CD14-positive monocyte (primary cell): ENCODE results near the gene LGI4. TPM values are rescaled to one million over a fixed set of nuclear protein-coding genes. Genes with fewer than 3 reads are reported as not detected.

Source experiments
- DNase-seq, 3 donors: peaks; one replicate each; pipeline ENCODE4 v3.0.0-alpha.2; 2011 to 2022
- H2AFZ ChIP-seq: 2 replicates; pipeline ENCODE4 v1.6.0; 2012; ENCODE audit warnings: mild to moderate bottlenecking, low read depth, low read length, inconsistent platforms; ENCODE audit not compliant: insufficient read depth, poor library complexity, severe bottlenecking
- H3K27ac ChIP-seq, 2 donors: 1 replicate in 1 of 2; 2 replicates in 1 of 2; pipeline ENCODE4 v1.5.1; 2012 to 2013; ENCODE audit warnings: low read length in 2 of 2, control low read depth in 1 of 2, inconsistent platforms in 1 of 2, low read depth in 1 of 2, mild to moderate bottlenecking in 1 of 2
- H3K27me3 ChIP-seq, 2 donors: one replicate each; pipeline versions ENCODE4 v1.6.0 to v1.6.1; 2011 to 2013; ENCODE audit warnings: low read length in 2 of 2; ENCODE audit not compliant: control insufficient read depth in 2 of 2, insufficient read depth in 2 of 2
- H3K36me3 ChIP-seq, 2 donors: replicated peaks in 1 of 2; 1 replicate in 1 of 2; 2 replicates in 1 of 2; pipeline versions ENCODE4 v1.5.1 to v1.6.1; 2012 to 2013; ENCODE audit warnings: low read length in 2 of 2, control low read depth in 1 of 2, inconsistent platforms in 1 of 2, mild to moderate bottlenecking in 1 of 2; ENCODE audit not compliant: insufficient read depth in 2 of 2, control insufficient read depth in 1 of 2
- H3K4me1 ChIP-seq, 2 donors: 1 replicate in 1 of 2; 2 replicates in 1 of 2; pipeline versions ENCODE4 v1.5.1 to v1.6.1; 2012 to 2013; ENCODE audit warnings: low read length in 2 of 2, control low read depth in 1 of 2, inconsistent platforms in 1 of 2, mild to moderate bottlenecking in 1 of 2, moderate library complexity in 1 of 2; ENCODE audit not compliant: insufficient read depth in 2 of 2, control insufficient read depth in 1 of 2
- H3K4me2 ChIP-seq: replicated peaks from 2 replicates; pipeline ENCODE3; 2012; ENCODE audit warnings: low read length, moderate library complexity, mild to moderate bottlenecking; ENCODE audit not compliant: poor library complexity, severe bottlenecking; ENCODE audit errors: extremely low read depth
- H3K4me3 ChIP-seq, 3 experiments: fragments of 200-600 bp in 1 of 3; sonication (generic) in 1 of 3; replicated peaks in 1 of 3; 1 replicate in 2 of 3; 2 replicates in 1 of 3; pipeline ENCODE4 v1.5.1; 2011 to 2013; ENCODE audit warnings: low read length in 3 of 3, mild to moderate bottlenecking in 3 of 3, control low read depth in 2 of 3, low read depth in 2 of 3, inconsistent platforms in 1 of 3, moderate library complexity in 1 of 3
- H3K79me2 ChIP-seq: 2 replicates; pipeline ENCODE4 v1.6.0; 2012; ENCODE audit warnings: mild to moderate bottlenecking, control low read depth, inconsistent platforms, low read length, moderate library complexity; ENCODE audit not compliant: insufficient read depth
- H3K9ac ChIP-seq: 2 replicates; pipeline ENCODE4 v1.6.0; 2017; ENCODE audit warnings: low read length, mild to moderate bottlenecking; ENCODE audit not compliant: insufficient read depth, poor library complexity, severe bottlenecking
- H3K9me3 ChIP-seq, 2 donors: replicated peaks in 1 of 2; 1 replicate in 1 of 2; 2 replicates in 1 of 2; pipeline versions ENCODE4 v1.5.1 to v1.6.1; 2012 to 2013; ENCODE audit warnings: low read length in 2 of 2, control low read depth in 1 of 2; ENCODE audit not compliant: control insufficient read depth in 1 of 2, insufficient read depth in 1 of 2
- H4K20me1 ChIP-seq: 2 replicates; pipeline ENCODE4 v1.6.0; 2012; ENCODE audit warnings: mild to moderate bottlenecking, low read length, control low read depth, moderate library complexity; ENCODE audit not compliant: insufficient read depth
- H3K27ac Mint-ChIP-seq, 7 donors: one replicate each; pipeline ENCODE4 v1.8.0; 2020; ENCODE audit warnings: mild to moderate bottlenecking in 7 of 7, mixed read lengths in 7 of 7, moderate library complexity in 6 of 7, inconsistent platforms in 2 of 7
- H3K27me3 Mint-ChIP-seq, 3 donors: one replicate each; pipeline ENCODE4 v1.8.0; 2021 to 2022; ENCODE audit warnings: low read depth in 3 of 3, mild to moderate bottlenecking in 3 of 3, mixed read lengths in 3 of 3, moderate library complexity in 3 of 3, inconsistent platforms in 1 of 3
- H3K36me3 Mint-ChIP-seq, 2 donors: one replicate each; pipeline ENCODE4 v1.8.0; 2020; ENCODE audit warnings: mixed read lengths in 2 of 2, inconsistent platforms in 1 of 2, mild to moderate bottlenecking in 1 of 2
- H3K4me1 Mint-ChIP-seq: one replicate; pipeline ENCODE4 v1.8.0; 2020; ENCODE audit warnings: mild to moderate bottlenecking, mixed read lengths
- H3K4me3 Mint-ChIP-seq, 2 donors: one replicate each; pipeline ENCODE4 v1.8.0; 2020; ENCODE audit warnings: mild to moderate bottlenecking in 2 of 2, mixed read lengths in 2 of 2, moderate library complexity in 1 of 2
- H3K9me3 Mint-ChIP-seq, 7 donors: one replicate each; pipeline ENCODE4 v1.8.0; 2020 to 2022; ENCODE audit warnings: mixed read lengths in 7 of 7, mild to moderate bottlenecking in 6 of 7, moderate library complexity in 6 of 7, inconsistent platforms in 2 of 7
- WGBS: methylation state at CpG from one replicate; pipeline ENCODE4 v1.1.5; 2013; ENCODE audit warnings: missing lambda C conversion rate; ENCODE audit not compliant: insufficient coverage; 5-methylcytosine and 5-hydroxymethylcytosine counted together
- intact Hi-C, 2 donors: fragments of 100-400 bp; cut with micrococcal nuclease; formaldehyde crosslinking; loops; one replicate each; pipeline versions ENCODE4 v1.15.0 to v1.15.1; 2023
- polyA plus RNA-seq, 3 donors: library from polyadenylated mRNA; depleted of rRNA in 1 of 3; unstranded in 2 of 3; stranded (reverse) in 1 of 3; fragments of 300-500 nt in 2 of 3; fragments of >200 nt in 1 of 3; fragmentation: Illumina TruSeq in 2 of 3; gene quantifications; 1 replicate in 2 of 3; 2 replicates in 1 of 3; pipeline ENCODE4 v1.2.3, GENCODE V29; 2012 to 2021
- TF ChIP-seq, protein P1 (sequence below): fragments of 200-600 bp; IDR thresholded peaks from one replicate; pipeline ENCODE4 v1.8.0; 2022; ENCODE audit warnings: antibody characterized with exemption, mild to moderate bottlenecking

LGI4 gene
- polyA plus RNA-seq, 3 donors: 1.1 TPM; not detected in 2

DNA sequence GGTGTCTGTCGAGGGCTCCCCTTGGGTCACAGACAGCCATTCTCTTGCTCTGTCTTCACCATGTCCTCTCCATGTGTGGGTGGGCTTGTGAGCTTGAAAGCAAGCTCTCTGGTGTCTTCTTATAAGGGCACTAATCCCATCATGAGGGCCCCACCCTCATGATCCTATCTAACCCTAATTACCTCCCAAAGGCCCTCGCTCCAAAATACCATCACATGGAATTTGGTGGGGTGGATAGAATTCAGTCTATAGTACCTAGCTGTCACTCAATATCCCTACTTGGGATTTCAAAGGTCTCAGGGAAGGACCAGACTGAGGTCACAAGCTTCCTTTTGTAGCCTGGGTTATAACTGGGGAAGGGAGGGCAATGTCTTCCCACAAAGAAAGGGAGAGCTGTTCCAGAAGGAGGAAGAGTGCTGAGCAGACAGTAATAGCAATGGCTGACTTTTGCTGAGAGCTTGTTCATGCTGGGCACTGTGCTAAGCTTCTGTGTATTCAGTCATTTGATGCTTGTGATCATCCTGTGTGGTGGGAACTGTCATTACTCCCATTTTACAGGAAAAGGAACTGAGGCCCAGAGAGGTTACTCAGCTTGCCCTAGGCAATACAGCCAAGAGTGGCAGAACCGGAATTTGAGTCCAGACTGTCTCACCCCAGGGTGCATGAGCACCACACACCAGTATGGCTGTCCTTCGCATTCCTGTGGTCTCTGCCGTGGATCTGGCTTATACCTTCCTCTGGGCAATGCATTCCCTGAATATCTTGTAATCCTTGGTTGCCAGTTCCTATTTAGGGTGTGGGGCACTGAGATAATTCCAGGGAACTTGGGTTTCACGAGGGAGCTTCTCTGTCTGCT lies 27.8 kb upstream of the LGI4 start:
- TF ChIP-seq, protein P1, sequence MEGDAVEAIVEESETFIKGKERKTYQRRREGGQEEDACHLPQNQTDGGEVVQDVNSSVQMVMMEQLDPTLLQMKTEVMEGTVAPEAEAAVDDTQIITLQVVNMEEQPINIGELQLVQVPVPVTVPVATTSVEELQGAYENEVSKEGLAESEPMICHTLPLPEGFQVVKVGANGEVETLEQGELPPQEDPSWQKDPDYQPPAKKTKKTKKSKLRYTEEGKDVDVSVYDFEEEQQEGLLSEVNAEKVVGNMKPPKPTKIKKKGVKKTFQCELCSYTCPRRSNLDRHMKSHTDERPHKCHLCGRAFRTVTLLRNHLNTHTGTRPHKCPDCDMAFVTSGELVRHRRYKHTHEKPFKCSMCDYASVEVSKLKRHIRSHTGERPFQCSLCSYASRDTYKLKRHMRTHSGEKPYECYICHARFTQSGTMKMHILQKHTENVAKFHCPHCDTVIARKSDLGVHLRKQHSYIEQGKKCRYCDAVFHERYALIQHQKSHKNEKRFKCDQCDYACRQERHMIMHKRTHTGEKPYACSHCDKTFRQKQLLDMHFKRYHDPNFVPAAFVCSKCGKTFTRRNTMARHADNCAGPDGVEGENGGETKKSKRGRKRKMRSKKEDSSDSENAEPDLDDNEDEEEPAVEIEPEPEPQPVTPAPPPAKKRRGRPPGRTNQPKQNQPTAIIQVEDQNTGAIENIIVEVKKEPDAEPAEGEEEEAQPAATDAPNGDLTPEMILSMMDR: no peak
- Mint-ChIP-seq H3K4me3 (no peak overlapping the region), H3K27ac (peak overlapping the region in 3 of 7 donors; percentile 15 to 74 (median 50)), H3K27me3 (no peaks in the 10 kb centered on the region), H3K36me3 (peaks cover 95 to 98% of the 10 kb centered on the region in 2 donors), H3K9me3 (peaks cover 26 to 39% (median 32%) of the 10 kb centered on the region in 7 donors), H3K4me1 (peaks cover 22% of the 10 kb centered on the region)
- no peak overlapping the region for H3K4me2 ChIP-seq
- intact Hi-C loops: no loop called here
- no peak for DNase-seq
- peaks cover 64% of the 10 kb centered on the region for H4K20me1 ChIP-seq
- no peak overlapping the region for H2AFZ ChIP-seq
- H3K36me3 ChIP-seq: peaks cover 91 to 96% of the 10 kb centered on the region in 2 donors
- no peaks in the 10 kb centered on the region for H3K27me3 ChIP-seq
- H3K9ac ChIP-seq: no peak overlapping the region
- peak overlapping the region in 1 of 2 donors; percentile 12 for H3K27ac ChIP-seq
- 98% methylated on average over 3 of the region's 6 CpGs for WGBS
- H3K9me3 ChIP-seq: peaks cover 35 to 40% of the 10 kb centered on the region in 2 donors
- no peak overlapping the region for H3K4me3 ChIP-seq
- H3K4me1 ChIP-seq: peaks cover 15 to 18% of the 10 kb centered on the region in 2 donors
- peaks cover 74% of the 10 kb centered on the region for H3K79me2 ChIP-seq

DNA sequence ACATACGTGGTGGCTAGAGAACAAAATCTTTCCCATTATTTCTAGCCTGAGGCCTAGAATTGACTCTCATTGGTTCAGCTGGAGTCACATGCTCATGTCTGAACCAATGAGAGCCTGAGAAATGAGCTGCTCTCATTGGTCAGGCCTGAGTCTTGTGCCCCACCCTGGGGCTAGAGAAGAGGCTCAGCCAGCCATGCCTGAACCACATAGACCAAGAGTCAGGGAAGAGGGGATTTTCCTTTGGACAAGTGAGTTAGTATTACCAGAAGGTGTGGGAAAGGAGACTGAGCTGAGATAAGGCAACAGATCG lies 26.5 kb upstream of the LGI4 start:
- Histone ChIP-seq H2AFZ (no peak overlapping the region), H3K4me3 (no peak overlapping the region), H3K4me2 (no peak overlapping the region), H3K79me2 (peaks cover 87% of the 10 kb centered on the region), H3K9ac (no peak overlapping the region), H4K20me1 (peaks cover 68% of the 10 kb centered on the region), H3K9me3 (peaks cover 35 to 37% of the 10 kb centered on the region in 2 donors), H3K4me1 (peaks cover 4 to 9% of the 10 kb centered on the region in 2 donors), H3K36me3 (peaks cover 95 to 100% of the 10 kb centered on the region in 2 donors), H3K27ac (no peak overlapping the region), H3K27me3 (no peaks in the 10 kb centered on the region)
- Mint-ChIP-seq H3K27ac (peak overlapping the region in 3 of 7 donors; percentile 21 to 76 (median 55)), H3K4me1 (peaks cover 15% of the 10 kb centered on the region), H3K9me3 (peaks cover 23 to 37% (median 30%) of the 10 kb centered on the region in 7 donors), H3K36me3 (peaks cover 95 to 100% of the 10 kb centered on the region in 2 donors), H3K4me3 (no peak overlapping the region), H3K27me3 (peaks cover 0 to 2% (median 0%) of the 10 kb centered on the region in 3 donors)
- no peak for DNase-seq
- TF ChIP-seq, protein P1: no peak
- 91% methylated on average over 1 of the region's 2 CpGs for WGBS
- intact Hi-C loops: no loop called here
